Hepatocyte (in vitro differentiated cells): ENCODE measurements around the gene ATP6V0A4. TPM values are rescaled to one million over a fixed set of nuclear protein-coding genes. Genes with fewer than 3 reads are reported as not detected.

Experiments used
- DNase-seq: peaks from one replicate; pipeline ENCODE4 v3.0.0-alpha.2; 2016; ENCODE audit warnings: low spot score
- H2AFZ ChIP-seq: fragments of 200-600 bp; sonication (generic); 2 replicates; pipeline ENCODE4 v1.6.0; 2016; ENCODE audit warnings: antibody characterized with exemption, mild to moderate bottlenecking
- H3K27ac ChIP-seq: fragments of 200-600 bp; sonication (generic); 2 replicates; pipeline ENCODE4 v1.5.1; 2016; ENCODE audit warnings: mild to moderate bottlenecking
- H3K27me3 ChIP-seq: fragments of 200-600 bp; sonication (generic); 2 replicates; pipeline ENCODE4 v1.6.1; 2016
- H3K36me3 ChIP-seq: fragments of 200-600 bp; sonication (generic); replicated peaks from 2 replicates; pipeline ENCODE4 v1.5.1; 2016; ENCODE audit warnings: low read depth; ENCODE audit not compliant: insufficient read depth
- H3K4me1 ChIP-seq: fragments of 200-600 bp; sonication (generic); 2 replicates; pipeline ENCODE4 v1.5.1; 2016; ENCODE audit warnings: mild to moderate bottlenecking, moderate library complexity; ENCODE audit not compliant: insufficient read depth
- H3K4me2 ChIP-seq: fragments of 200-600 bp; sonication (generic); 2 replicates; pipeline ENCODE4 v1.6.0; 2016
- H3K4me3 ChIP-seq: fragments of 200-600 bp; sonication (generic); 2 replicates; pipeline ENCODE4 v1.5.1; 2016; ENCODE audit warnings: mild to moderate bottlenecking
- H3K79me2 ChIP-seq: fragments of 200-600 bp; sonication (generic); 2 replicates; pipeline ENCODE4 v1.6.0; 2017; ENCODE audit warnings: mild to moderate bottlenecking
- H3K9me2 ChIP-seq: fragments of 200-600 bp; sonication (generic); replicated peaks from 2 replicates; pipeline ENCODE4 v1.6.0; 2017; ENCODE audit warnings: mild to moderate bottlenecking; ENCODE audit not compliant: insufficient read depth
- H3K9me3 ChIP-seq: fragments of 200-600 bp; sonication (generic); 2 replicates; pipeline ENCODE4 v1.5.1; 2016; ENCODE audit warnings: low read depth, mild to moderate bottlenecking
- H4K20me1 ChIP-seq: fragments of 200-600 bp; sonication (generic); 2 replicates; pipeline ENCODE4 v1.6.0; 2016; ENCODE audit warnings: mild to moderate bottlenecking; ENCODE audit not compliant: insufficient read depth, poor library complexity, severe bottlenecking
- CTCF ChIP-seq: fragments of 200-600 bp; sonication (generic); IDR thresholded peaks from 2 replicates; pipeline ENCODE4 v1.5.1; 2016; ENCODE audit warnings: antibody characterized with exemption, mild to moderate bottlenecking; ENCODE audit not compliant: poor library complexity
- EZH2 ChIP-seq: fragments of 200-600 bp; sonication (generic); IDR thresholded peaks from 2 replicates; pipeline ENCODE4 v1.6.1; 2016; ENCODE audit warnings: antibody characterized with exemption, mild to moderate bottlenecking, borderline replicate concordance
- EZH2phosphoT487 ChIP-seq: fragments of 200-600 bp; sonication (generic); IDR thresholded peaks from one replicate; pipeline ENCODE4 v1.6.1; 2018; ENCODE audit warnings: antibody characterized with exemption, mild to moderate bottlenecking, low read depth, moderate library complexity; ENCODE audit not compliant: unreplicated experiment, severe bottlenecking
- WGBS: methylation state at CpG from one replicate; pipeline ENCODE4 v1.1.6; 2016; ENCODE audit warnings: low lambda C conversion rate; ENCODE audit errors: missing lambda C conversion rate; 5-methylcytosine and 5-hydroxymethylcytosine counted together
- polyA plus RNA-seq: library from polyadenylated mRNA; unstranded; fragments of >200 nt; fragmentation: Nextera tagmentation; extraction: Ambion mirVana; gene quantifications from 2 replicates; pipeline ENCODE4 v1.2.1, GENCODE V29; 2016
- total RNA-seq: library from RNA; depleted of rRNA; stranded (reverse); fragments of >200 nt; gene quantifications from 2 replicates; pipeline ENCODE4 v1.2.3, GENCODE V29; 2014

The ATP6V0A4 gene
- total RNA-seq = 0.84 and 1.1 TPM in 2 replicates
- 0.29 and 0.34 TPM in 2 replicates for polyA plus RNA-seq

- 12% methylated on average over 13 of the region's 14 CpGs for WGBS
- TF ChIP-seq EZH2phosphoT487 (no peak), CTCF (no peak), EZH2 (no peak)
- no peaks in the 10 kb centered on the region for H3K27me3 ChIP-seq
- no peak within 1 kb of the TSS for H3K4me3 ChIP-seq
- peak; percentile 20 for DNase-seq
- no peaks in the 10 kb centered on the region for H3K4me1 ChIP-seq
- H3K4me2 ChIP-seq = peak within 1 kb of the TSS; percentile 53
- H4K20me1 ChIP-seq = no peaks in the 10 kb centered on the region
- H3K79me2 ChIP-seq = no peaks in the 10 kb centered on the region
- H2AFZ ChIP-seq = no peak within 1 kb of the TSS
- H3K9me3 ChIP-seq = no peaks in the 10 kb centered on the region
- H3K27ac ChIP-seq = no peak within 1 kb of the TSS
- no peaks in the 10 kb centered on the region for H3K9me2 ChIP-seq
- no peaks in the 10 kb centered on the region for H3K36me3 ChIP-seq
These were observed at the start of gene ATP6V0A4, which contains the start of gene TMEM213 for GRCh38 chr7:138797715-138798320. Gene ATP6V0A4, minus strand, starts transcription at chr7:138798196. Its CDS starts 26,949 bp downstream, at chr7:138771247. Gene TMEM213, plus strand, starts transcription at chr7:138797994. Its CDS starts 111 bp downstream, at chr7:138798105.

- 48% methylated on average over 2 of the region's 2 CpGs for WGBS
These were observed 47.7 kb upstream of the ATP6V0A4 start for GRCh38 chr7:138845711-138846110.

GRCh38 chr7:138843632-138844580 is 45.9 kb upstream of the ATP6V0A4 start:
- H4K20me1 ChIP-seq = no peaks in the 10 kb centered on the region
- no peak overlapping the region for H3K4me3 ChIP-seq
- DNase-seq = no peak
- H2AFZ ChIP-seq = no peak overlapping the region
- no peaks in the 10 kb centered on the region for H3K27me3 ChIP-seq
- no peaks in the 10 kb centered on the region for H3K9me2 ChIP-seq
- H3K9me3 ChIP-seq = no peaks in the 10 kb centered on the region
- 92% methylated on average over 19 of the region's 20 CpGs for whole genome bisulfite sequencing
- no peaks in the 10 kb centered on the region for H3K79me2 ChIP-seq
- no peak overlapping the region for H3K4me2 ChIP-seq
- no peaks in the 10 kb centered on the region for H3K4me1 ChIP-seq
- TF ChIP-seq CTCF = no peak
- no peak for TF ChIP-seq EZH2
- no peak for TF ChIP-seq EZH2phosphoT487
- no peak overlapping the region for H3K27ac ChIP-seq
- H3K36me3 ChIP-seq = no peaks in the 10 kb centered on the region

More at GRCh38 chr7:138845711-138846110, 47.7 kb upstream of the ATP6V0A4 start:
- Histone ChIP-seq H3K9me2 (no peaks in the 10 kb centered on the region), H3K4me3 (no peak overlapping the region), H3K79me2 (no peaks in the 10 kb centered on the region), H3K4me1 (no peaks in the 10 kb centered on the region), H4K20me1 (no peaks in the 10 kb centered on the region), H3K36me3 (peaks cover 5% of the 10 kb centered on the region), H3K4me2 (no peak overlapping the region), H3K27me3 (no peaks in the 10 kb centered on the region), H3K9me3 (no peaks in the 10 kb centered on the region), H2AFZ (no peak overlapping the region), H3K27ac (no peak overlapping the region)
- no peak for DNase-seq
- TF ChIP-seq EZH2phosphoT487 = no peak
- no peak for TF ChIP-seq CTCF
- no peak for TF ChIP-seq EZH2
